ENCODE measurements around the gene SMC3. TPM values are rescaled to one million over a fixed set of nuclear protein-coding genes. Genes with fewer than 3 reads are reported as not detected.

The SMC3 gene
- total and polyA plus RNA-seq, 2 of the 13 experiments (the other 11 are each of a cell fraction or from before 2014, with no cell fraction given): 11.7 to 48.0 TPM

DNA sequence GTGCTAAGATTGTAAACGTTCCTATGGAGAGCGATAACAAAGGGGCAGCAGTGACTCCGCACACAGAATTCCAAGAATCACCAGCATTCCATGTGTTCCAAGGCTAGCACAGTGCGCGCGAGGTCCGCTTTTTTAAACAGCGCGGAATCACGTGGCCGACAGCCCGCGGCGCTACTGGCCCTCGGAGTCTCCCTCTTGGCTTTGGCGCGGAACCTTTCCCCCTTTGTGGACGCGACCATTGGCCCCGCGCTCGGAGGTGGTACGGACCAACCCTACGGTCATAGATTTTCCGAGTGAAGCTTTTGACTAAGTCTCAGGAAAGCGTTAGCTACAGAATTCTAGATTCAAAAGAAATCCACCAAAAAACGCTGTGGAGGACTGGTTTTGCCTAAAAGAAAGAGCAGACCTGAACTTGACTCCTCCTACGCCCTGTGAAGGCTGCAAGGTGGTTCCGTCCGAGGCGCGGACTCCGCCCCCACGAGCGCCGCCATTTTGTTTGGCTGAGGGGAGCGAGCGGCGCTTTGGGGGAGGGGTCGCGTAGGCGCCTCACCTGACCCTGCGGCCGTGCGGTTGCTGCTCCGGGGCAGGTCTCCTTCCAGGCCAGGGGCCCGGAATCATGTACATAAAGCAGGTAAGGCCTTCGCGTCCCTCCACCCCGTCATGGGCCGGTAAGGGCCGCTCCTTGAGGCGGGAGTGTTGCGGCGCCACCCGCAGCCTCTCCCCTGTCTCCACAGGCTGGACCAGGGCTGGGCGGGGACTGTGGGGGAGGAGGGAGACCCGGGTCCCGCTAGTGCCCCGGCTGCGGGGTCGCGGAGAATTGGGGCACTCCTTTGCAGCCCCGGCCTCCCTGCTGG is at the start of gene SMC3 (continued):
- TF ChIP-seq TAF15 (IDR thresholded peaks at IDR 0.05; ENCODE audit: low read depth, low read length, poor library complexity, severe bottlenecking): no peak
- TF ChIP-seq FOXO1 (CRISPR knock-in tag; IDR thresholded peaks at IDR 0.05): peak; percentile 76
- TF ChIP-seq, protein P1, sequence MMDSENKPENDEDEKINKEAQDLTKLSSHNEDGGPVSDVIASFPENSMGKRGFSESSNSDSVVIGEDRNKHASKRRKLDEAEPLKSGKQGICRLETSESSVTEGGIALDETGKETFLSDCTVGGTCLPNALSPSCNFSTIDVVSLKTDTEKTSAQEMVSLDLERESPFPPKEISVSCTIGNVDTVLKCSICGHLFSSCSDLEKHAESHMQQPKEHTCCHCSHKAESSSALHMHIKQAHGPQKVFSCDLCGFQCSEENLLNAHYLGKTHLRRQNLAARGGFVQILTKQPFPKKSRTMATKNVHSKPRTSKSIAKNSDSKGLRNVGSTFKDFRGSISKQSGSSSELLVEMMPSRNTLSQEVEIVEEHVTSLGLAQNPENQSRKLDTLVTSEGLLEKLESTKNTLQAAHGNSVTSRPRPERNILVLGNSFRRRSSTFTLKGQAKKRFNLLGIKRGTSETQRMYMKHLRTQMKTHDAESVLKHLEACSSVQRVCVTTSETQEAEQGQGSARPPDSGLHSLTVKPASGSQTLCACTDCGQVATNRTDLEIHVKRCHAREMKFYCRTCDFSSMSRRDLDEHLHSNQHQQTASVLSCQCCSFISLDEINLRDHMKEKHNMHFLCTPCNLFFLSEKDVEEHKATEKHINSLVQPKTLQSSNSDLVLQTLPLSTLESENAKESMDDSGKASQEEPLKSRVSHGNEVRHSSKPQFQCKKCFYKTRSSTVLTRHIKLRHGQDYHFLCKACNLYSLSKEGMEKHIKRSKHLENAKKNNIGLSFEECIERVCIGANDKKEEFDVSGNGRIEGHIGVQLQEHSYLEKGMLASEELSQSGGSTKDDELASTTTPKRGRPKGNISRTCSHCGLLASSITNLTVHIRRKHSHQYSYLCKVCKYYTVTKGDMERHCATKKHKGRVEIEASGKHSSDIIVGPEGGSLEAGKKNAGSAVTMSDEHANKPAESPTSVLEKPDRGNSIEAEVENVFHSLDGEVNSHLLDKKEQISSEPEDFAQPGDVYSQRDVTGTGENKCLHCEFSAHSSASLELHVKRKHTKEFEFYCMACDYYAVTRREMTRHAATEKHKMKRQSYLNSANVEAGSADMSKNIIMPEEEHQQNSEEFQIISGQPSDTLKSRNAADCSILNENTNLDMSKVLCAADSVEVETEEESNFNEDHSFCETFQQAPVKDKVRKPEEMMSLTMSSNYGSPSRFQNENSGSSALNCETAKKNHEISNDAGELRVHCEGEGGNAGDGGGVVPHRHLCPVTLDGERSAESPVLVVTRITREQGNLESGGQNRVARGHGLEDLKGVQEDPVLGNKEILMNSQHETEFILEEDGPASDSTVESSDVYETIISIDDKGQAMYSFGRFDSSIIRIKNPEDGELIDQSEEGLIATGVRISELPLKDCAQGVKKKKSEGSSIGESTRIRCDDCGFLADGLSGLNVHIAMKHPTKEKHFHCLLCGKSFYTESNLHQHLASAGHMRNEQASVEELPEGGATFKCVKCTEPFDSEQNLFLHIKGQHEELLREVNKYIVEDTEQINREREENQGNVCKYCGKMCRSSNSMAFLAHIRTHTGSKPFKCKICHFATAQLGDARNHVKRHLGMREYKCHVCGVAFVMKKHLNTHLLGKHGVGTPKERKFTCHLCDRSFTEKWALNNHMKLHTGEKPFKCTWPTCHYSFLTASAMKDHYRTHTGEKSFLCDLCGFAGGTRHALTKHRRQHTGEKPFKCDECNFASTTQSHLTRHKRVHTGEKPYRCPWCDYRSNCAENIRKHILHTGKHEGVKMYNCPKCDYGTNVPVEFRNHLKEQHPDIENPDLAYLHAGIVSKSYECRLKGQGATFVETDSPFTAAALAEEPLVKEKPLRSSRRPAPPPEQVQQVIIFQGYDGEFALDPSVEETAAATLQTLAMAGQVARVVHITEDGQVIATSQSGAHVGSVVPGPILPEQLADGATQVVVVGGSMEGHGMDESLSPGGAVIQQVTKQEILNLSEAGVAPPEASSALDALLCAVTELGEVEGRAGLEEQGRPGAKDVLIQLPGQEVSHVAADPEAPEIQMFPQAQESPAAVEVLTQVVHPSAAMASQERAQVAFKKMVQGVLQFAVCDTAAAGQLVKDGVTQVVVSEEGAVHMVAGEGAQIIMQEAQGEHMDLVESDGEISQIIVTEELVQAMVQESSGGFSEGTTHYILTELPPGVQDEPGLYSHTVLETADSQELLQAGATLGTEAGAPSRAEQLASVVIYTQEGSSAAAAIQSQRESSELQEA (CRISPR knock-in tag; IDR thresholded peaks at IDR 0.05; ENCODE audit: not compliant biosample characterization): no peak
- TF ChIP-seq ZMAT3 (CRISPR knock-in tag; conservative IDR thresholded peaks at IDR 0.05): peak; percentile 94
- no peak for TF ChIP-seq GTF2F1 (IDR thresholded peaks at IDR 0.05; ENCODE audit: low read length)
- TF ChIP-seq ZFP82 (CRISPR knock-in tag; IDR thresholded peaks at IDR 0.05; ENCODE audit: borderline replicate concordance): no peak
- TF ChIP-seq ZNF264 (CRISPR knock-in tag; IDR thresholded peaks at IDR 0.05): peak; percentile 66; the same call in 1 of the 2 replicates
- TF ChIP-seq, protein P2, sequence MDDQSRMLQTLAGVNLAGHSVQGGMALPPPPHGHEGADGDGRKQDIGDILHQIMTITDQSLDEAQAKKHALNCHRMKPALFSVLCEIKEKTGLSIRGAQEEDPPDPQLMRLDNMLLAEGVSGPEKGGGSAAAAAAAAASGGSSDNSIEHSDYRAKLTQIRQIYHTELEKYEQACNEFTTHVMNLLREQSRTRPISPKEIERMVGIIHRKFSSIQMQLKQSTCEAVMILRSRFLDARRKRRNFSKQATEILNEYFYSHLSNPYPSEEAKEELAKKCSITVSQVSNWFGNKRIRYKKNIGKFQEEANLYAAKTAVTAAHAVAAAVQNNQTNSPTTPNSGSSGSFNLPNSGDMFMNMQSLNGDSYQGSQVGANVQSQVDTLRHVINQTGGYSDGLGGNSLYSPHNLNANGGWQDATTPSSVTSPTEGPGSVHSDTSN (CRISPR knock-in tag; IDR thresholded peaks at IDR 0.05; ENCODE audit: borderline replicate concordance): no peak; the same call in 1 of the 2 replicates
- TF ChIP-seq RFX5 (IDR thresholded peaks at IDR 0.05; ENCODE audit: low read depth, low read length): no peak
- no peak for TF ChIP-seq NR3C1 (CRISPR knock-in tag; IDR thresholded peaks at IDR 0.05)
- TF ChIP-seq, protein P3, sequence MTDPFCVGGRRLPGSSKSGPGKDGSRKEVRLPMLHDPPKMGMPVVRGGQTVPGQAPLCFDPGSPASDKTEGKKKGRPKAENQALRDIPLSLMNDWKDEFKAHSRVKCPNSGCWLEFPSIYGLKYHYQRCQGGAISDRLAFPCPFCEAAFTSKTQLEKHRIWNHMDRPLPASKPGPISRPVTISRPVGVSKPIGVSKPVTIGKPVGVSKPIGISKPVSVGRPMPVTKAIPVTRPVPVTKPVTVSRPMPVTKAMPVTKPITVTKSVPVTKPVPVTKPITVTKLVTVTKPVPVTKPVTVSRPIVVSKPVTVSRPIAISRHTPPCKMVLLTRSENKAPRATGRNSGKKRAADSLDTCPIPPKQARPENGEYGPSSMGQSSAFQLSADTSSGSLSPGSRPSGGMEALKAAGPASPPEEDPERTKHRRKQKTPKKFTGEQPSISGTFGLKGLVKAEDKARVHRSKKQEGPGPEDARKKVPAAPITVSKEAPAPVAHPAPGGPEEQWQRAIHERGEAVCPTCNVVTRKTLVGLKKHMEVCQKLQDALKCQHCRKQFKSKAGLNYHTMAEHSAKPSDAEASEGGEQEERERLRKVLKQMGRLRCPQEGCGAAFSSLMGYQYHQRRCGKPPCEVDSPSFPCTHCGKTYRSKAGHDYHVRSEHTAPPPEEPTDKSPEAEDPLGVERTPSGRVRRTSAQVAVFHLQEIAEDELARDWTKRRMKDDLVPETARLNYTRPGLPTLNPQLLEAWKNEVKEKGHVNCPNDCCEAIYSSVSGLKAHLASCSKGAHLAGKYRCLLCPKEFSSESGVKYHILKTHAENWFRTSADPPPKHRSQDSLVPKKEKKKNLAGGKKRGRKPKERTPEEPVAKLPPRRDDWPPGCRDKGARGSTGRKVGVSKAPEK (CRISPR knock-in tag; IDR thresholded peaks at IDR 0.05; ENCODE audit: borderline replicate concordance): no peak
- peak; percentile 36 for TF ChIP-seq ZNF768 (CRISPR knock-in tag; IDR thresholded peaks at IDR 0.05)
